ENCODE measurements around the gene MARCHF10. TPM values are rescaled to one million over a fixed set of nuclear protein-coding genes. Genes with fewer than 3 reads are reported as not detected.
"Not testable (repeated sequence)": the region's sequence is repeated elsewhere in the genome, so short reads cannot be mapped to it uniquely, and the experiment has no call there.

Gene MARCHF10
- total RNA-seq, 1 experiment from 2014 or later, result not detected

- peak overlapping the region; percentile 52 for H2AFZ ChIP-seq (ENCODE audit: low read depth, low read length, poor library complexity, severe bottlenecking)
- intact Hi-C loops (cut with micrococcal nuclease), result no loop called here
- no peaks in the 10 kb centered on the region for H3K36me3 ChIP-seq (ENCODE audit: control insufficient read depth in 1 of 2, insufficient read depth in 2 of 2, low read length in 2 of 2)
- POLR2A ChIA-PET, result no interaction called here
- H3K27me3 ChIP-seq (ENCODE audit: insufficient read depth, low read length), result no peaks in the 10 kb centered on the region
- no peaks in the 10 kb centered on the region for H3K9me2 ChIP-seq (ENCODE audit: insufficient read depth)
- H3K4me1 ChIP-seq (ENCODE audit: control insufficient read depth in 1 of 2, insufficient read depth in 2 of 2, low read length in 2 of 2), result no peaks in the 10 kb centered on the region
- no peak for TF ChIP-seq EGR1 (IDR thresholded peaks at IDR 0.05; ENCODE audit: low read depth)
- no TSS peak for BruUV-seq (replicated peaks)
- RAD21 ChIA-PET (ENCODE audit: low non-redundant PET in 1 of 2, low total read pairs in 2 of 2, uncharacterized antibody in 2 of 2, unreplicated experiment in 2 of 2), result no interaction called here
- CTCF ChIA-PET, result no interaction called here
- H3K9me3 ChIP-seq (ENCODE audit: control insufficient read depth in 1 of 2, insufficient read depth in 1 of 2, low read depth in 1 of 2, low read length in 2 of 2), result no peaks in the 10 kb centered on the region
- no peak for DNase-seq (ENCODE audit: low read depth, low spot score)
- no peaks in the 10 kb centered on the region for H3K79me2 ChIP-seq (ENCODE audit: insufficient read depth, low read length)
- H3K4me2 ChIP-seq (ENCODE audit: low read length), result no peak overlapping the region
- no peak for ATAC-seq
- no peak overlapping the region for H3K9ac ChIP-seq (ENCODE audit: low read length)
- H3K27ac ChIP-seq (ENCODE audit: low read depth, low read length), result no peak overlapping the region
- no peaks in the 10 kb centered on the region for H4K20me1 ChIP-seq (ENCODE audit: insufficient read depth)
- no peak overlapping the region for H3K4me3 ChIP-seq (replicated peaks in 1 of 2; ENCODE audit: low read depth in 1 of 2, low read length in 2 of 2)
These were observed 24.3 kb upstream of the MARCHF10 start for GRCh38 chr17:62832405-62832804.

- H3K36me3 ChIP-seq (ENCODE audit: control insufficient read depth in 1 of 2, insufficient read depth in 2 of 2, low read length in 2 of 2); intact Hi-C loops (cut with micrococcal nuclease); DNase-seq (ENCODE audit: low read depth, low spot score); POLR2A ChIA-PET; H3K9me2 ChIP-seq (ENCODE audit: insufficient read depth); H3K27me3 ChIP-seq (ENCODE audit: insufficient read depth, low read length); H3K27ac ChIP-seq (ENCODE audit: low read depth, low read length); H3K9me3 ChIP-seq (ENCODE audit: control insufficient read depth in 1 of 2, insufficient read depth in 1 of 2, low read depth in 1 of 2, low read length in 2 of 2); RAD21 ChIA-PET (ENCODE audit: low non-redundant PET in 1 of 2, low total read pairs in 2 of 2, uncharacterized antibody in 2 of 2, unreplicated experiment in 2 of 2); BruUV-seq (replicated peaks); CTCF ChIA-PET; H3K4me3 ChIP-seq (replicated peaks in 1 of 2; ENCODE audit: low read depth in 1 of 2, low read length in 2 of 2); H3K4me2 ChIP-seq (ENCODE audit: low read length); H3K79me2 ChIP-seq (ENCODE audit: insufficient read depth, low read length); H3K9ac ChIP-seq (ENCODE audit: low read length); H3K4me1 ChIP-seq (ENCODE audit: control insufficient read depth in 1 of 2, insufficient read depth in 2 of 2, low read length in 2 of 2); H2AFZ ChIP-seq (ENCODE audit: low read depth, low read length, poor library complexity, severe bottlenecking); H4K20me1 ChIP-seq (ENCODE audit: insufficient read depth); ATAC-seq: not testable (repeated sequence)
These were observed 23.0 kb upstream of the MARCHF10 start for GRCh38 chr17:62831066-62831465.

DNA sequence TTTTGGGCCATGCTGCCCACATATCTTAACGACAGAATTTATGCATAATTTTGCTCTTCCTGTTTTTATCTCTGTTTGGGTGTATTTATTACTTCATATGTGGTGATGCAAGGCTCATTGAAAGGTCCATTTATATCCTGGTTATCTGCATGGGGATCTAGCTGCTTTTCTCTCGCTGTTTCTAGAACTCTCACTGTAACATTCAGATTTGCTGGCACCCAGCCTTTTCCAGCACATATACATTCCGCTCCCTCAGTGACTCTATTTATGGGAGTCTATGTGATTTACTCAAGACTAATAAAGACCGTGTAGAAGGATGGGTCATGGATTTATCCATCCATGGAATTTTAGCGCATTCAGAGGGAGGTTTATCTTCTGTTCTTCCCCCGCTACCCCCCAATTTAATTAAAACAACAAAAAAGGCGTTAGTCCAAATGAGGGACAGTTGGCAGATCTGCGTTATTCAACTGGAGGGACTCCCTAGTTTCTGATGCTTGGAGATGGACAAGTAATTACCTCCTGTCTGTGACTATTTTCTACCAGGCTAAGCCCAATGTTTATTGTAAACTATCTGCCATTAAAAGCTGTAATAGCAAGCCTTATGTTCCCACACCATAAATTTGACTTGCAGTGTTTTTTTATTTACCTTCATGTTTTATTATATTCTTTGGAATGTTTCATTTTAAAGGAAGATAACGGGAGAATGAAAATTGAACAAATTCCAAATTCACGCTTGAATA lies 19.8 kb upstream of the MARCHF10 start:
- no TSS peak for BruUV-seq (replicated peaks)
- TF ChIP-seq, protein P1, sequence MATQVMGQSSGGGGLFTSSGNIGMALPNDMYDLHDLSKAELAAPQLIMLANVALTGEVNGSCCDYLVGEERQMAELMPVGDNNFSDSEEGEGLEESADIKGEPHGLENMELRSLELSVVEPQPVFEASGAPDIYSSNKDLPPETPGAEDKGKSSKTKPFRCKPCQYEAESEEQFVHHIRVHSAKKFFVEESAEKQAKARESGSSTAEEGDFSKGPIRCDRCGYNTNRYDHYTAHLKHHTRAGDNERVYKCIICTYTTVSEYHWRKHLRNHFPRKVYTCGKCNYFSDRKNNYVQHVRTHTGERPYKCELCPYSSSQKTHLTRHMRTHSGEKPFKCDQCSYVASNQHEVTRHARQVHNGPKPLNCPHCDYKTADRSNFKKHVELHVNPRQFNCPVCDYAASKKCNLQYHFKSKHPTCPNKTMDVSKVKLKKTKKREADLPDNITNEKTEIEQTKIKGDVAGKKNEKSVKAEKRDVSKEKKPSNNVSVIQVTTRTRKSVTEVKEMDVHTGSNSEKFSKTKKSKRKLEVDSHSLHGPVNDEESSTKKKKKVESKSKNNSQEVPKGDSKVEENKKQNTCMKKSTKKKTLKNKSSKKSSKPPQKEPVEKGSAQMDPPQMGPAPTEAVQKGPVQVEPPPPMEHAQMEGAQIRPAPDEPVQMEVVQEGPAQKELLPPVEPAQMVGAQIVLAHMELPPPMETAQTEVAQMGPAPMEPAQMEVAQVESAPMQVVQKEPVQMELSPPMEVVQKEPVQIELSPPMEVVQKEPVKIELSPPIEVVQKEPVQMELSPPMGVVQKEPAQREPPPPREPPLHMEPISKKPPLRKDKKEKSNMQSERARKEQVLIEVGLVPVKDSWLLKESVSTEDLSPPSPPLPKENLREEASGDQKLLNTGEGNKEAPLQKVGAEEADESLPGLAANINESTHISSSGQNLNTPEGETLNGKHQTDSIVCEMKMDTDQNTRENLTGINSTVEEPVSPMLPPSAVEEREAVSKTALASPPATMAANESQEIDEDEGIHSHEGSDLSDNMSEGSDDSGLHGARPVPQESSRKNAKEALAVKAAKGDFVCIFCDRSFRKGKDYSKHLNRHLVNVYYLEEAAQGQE (IDR thresholded peaks at IDR 0.05; ENCODE audit: low read depth), result no peak
- TF ChIP-seq EGR1 (IDR thresholded peaks at IDR 0.05; ENCODE audit: low read depth) (no peak), JUND (IDR thresholded peaks at IDR 0.05) (no peak), POLR2A (IDR thresholded peaks at IDR 0.05; ENCODE audit: borderline replicate concordance, extremely low read depth, insufficient read depth, insufficient read length) (no peak), TCF7L2 (IDR thresholded peaks at IDR 0.05; ENCODE audit: borderline replicate concordance, extremely low read depth, insufficient read depth, insufficient read length) (no peak), ZFX (IDR thresholded peaks at IDR 0.05) (no peak), POLR2AphosphoS5 (IDR thresholded peaks at IDR 0.05; ENCODE audit: low read depth, low read length) (no peak)
- no peak overlapping the region for H3K4me2 ChIP-seq (ENCODE audit: low read length)
- ATAC-seq (no peak), DNase-seq (ENCODE audit: low read depth, low spot score) (no peak)
- no peaks in the 10 kb centered on the region for H3K9me2 ChIP-seq (ENCODE audit: insufficient read depth)
- no peaks in the 10 kb centered on the region for H3K27me3 ChIP-seq (ENCODE audit: insufficient read depth, low read length)
- no peaks in the 10 kb centered on the region for H3K36me3 ChIP-seq (ENCODE audit: control insufficient read depth in 1 of 2, insufficient read depth in 2 of 2, low read length in 2 of 2)
- H3K4me1 ChIP-seq (ENCODE audit: control insufficient read depth in 1 of 2, insufficient read depth in 2 of 2, low read length in 2 of 2), result peaks cover 9 to 15% of the 10 kb centered on the region in 2 experiments
- no peaks in the 10 kb centered on the region for H3K79me2 ChIP-seq (ENCODE audit: insufficient read depth, low read length)
- no peaks in the 10 kb centered on the region for H4K20me1 ChIP-seq (ENCODE audit: insufficient read depth)
- intact Hi-C loops (cut with micrococcal nuclease), result no loop called here
- no peaks in the 10 kb centered on the region for H3K9me3 ChIP-seq (ENCODE audit: control insufficient read depth in 1 of 2, insufficient read depth in 1 of 2, low read depth in 1 of 2, low read length in 2 of 2)
- ChIA-PET POLR2A (no interaction called here), CTCF (no interaction called here), RAD21 (ENCODE audit: low non-redundant PET in 1 of 2, low total read pairs in 2 of 2, uncharacterized antibody in 2 of 2, unreplicated experiment in 2 of 2) (no interaction called here)
- peak overlapping the region; percentile 13 for H2AFZ ChIP-seq (ENCODE audit: low read depth, low read length, poor library complexity, severe bottlenecking)
- no peak overlapping the region for H3K27ac ChIP-seq (ENCODE audit: low read depth, low read length)
- no peak overlapping the region for H3K4me3 ChIP-seq (replicated peaks in 1 of 2; ENCODE audit: low read depth in 1 of 2, low read length in 2 of 2)
- H3K9ac ChIP-seq (ENCODE audit: low read length), result no peak overlapping the region
